ENCODE measurements around the gene MIDN. TPM values are rescaled to one million over a fixed set of nuclear protein-coding genes. Genes with fewer than 3 reads are reported as not detected.

The MIDN gene
- total and polyA plus RNA-seq, 5 donors: 45.6 to 123 (median 60.1) TPM

DNA sequence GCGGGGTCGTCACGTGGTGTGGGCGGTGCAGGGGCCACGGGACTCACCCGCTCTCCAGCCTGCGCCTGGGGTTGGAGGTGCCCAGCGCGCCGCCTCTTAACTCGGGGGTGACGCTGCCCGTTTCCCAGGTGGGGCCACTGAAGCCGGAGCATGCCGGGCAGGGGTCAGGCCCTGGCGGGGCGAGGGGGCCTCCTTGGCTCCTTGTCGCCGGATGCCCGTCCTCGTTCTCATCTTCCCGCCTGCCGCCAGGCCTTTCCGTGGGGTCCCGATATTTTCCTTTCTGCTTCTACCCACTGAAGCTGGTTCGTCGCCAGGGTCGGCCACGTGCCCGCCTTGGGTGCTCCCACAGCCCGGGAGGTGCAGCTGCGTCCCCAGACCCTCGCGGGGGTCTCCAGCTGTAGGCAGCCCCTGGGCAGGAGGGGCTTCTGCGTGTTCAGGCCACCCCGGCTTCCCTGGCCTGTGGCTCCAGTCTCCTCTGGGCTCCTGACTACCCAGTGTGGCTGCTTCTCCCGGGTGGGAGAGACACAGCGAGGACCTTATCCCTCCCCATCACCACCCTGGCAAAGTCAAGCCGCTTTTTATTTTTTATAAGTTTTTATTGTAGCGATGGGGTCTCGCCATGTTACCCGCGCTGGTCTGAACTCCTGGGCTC is 27.7 kb downstream of the MIDN start:
- H3K4me3 ChIP-seq (ENCODE audit: low read length): peak overlapping the region; percentile 70
- intact Hi-C loops (cut with DNase I): no loop called here
- ATAC-seq: peak; percentile 1 to 75
- H3K27ac ChIP-seq (ENCODE audit: low read length): peak overlapping the region; percentile 46
- H3K9me3 ChIP-seq (ENCODE audit: control insufficient read depth, low read length): no peaks in the 10 kb centered on the region
- WGBS: 8% methylated on average over 43 of the region's 43 CpGs
- peaks cover 8% of the 10 kb centered on the region for H3K4me1 ChIP-seq (ENCODE audit: control insufficient read depth, insufficient read depth, low read length)
- peak in 1 of 3 donors; percentile 82 for DNase-seq
- H3K27me3 ChIP-seq (ENCODE audit: control insufficient read depth, insufficient read depth): no peaks in the 10 kb centered on the region

DNA sequence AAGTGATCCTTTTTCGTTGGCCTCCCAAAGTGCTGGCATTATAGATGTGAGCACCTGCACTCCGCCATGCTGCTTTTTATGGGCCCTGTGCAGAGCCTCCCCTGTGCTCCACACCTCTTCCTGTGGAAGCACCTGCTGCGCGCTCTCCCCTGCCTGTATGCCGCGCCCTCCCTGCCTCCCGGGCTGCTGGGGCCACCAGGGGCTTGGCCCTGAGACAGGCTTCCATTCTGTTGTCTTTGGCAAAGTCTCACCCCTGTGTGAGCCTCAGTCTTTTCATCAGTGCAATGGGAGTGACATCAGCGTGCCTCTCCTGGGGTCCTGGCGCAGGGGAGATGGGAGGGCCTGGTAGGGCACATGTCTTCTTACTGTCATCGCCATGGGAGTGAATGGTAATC is 28.2 kb downstream of the MIDN start:
- Histone ChIP-seq H3K4me1 (ENCODE audit: control insufficient read depth, insufficient read depth, low read length) (peaks cover 7% of the 10 kb centered on the region), H3K9me3 (ENCODE audit: control insufficient read depth, low read length) (no peaks in the 10 kb centered on the region), H3K27me3 (ENCODE audit: control insufficient read depth, insufficient read depth) (no peaks in the 10 kb centered on the region), H3K4me3 (ENCODE audit: low read length) (no peak overlapping the region), H3K27ac (ENCODE audit: low read length) (no peak overlapping the region)
- intact Hi-C loops (cut with DNase I): no loop called here
- no peak for ATAC-seq
- 72% methylated on average over 10 of the region's 10 CpGs for WGBS
- no peak for DNase-seq

GRCh38 chr19:1277061-1277460 is 28.7 kb downstream of the MIDN start:
- H3K9me3 ChIP-seq (ENCODE audit: control insufficient read depth, low read length): no peaks in the 10 kb centered on the region
- H3K4me1 ChIP-seq (ENCODE audit: control insufficient read depth, insufficient read depth, low read length): peaks cover 7% of the 10 kb centered on the region
- H3K27ac ChIP-seq (ENCODE audit: low read length): no peak overlapping the region
- DNase-seq (no peak), ATAC-seq (no peak)
- H3K27me3 ChIP-seq (ENCODE audit: control insufficient read depth, insufficient read depth): no peaks in the 10 kb centered on the region
- H3K4me3 ChIP-seq (ENCODE audit: low read length): no peak overlapping the region
- 93% methylated on average over 15 of the region's 15 CpGs for WGBS
- intact Hi-C loops (cut with DNase I): no loop called here

DNA sequence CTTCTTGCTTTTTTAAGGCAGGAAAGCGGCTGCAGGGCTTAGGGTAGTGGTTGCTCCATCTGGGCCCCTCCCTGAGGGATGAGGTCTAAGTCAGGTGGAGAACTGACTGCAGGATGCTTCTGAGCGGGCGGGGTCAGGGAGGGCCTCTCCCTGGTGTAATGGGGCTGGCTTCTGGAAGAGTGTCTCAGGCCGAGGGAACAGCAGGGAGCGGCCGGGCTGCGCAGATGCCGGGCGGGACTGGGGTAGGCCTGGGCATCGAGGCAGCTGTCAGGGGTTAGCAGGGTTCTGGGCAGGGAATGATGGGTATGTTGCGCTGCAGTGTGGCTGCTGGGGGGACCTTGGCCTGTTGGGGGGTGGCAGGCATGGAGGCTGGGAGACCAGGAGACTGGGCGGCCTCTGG is 29.7 kb downstream of the MIDN start:
- Histone ChIP-seq H3K9me3 (ENCODE audit: control insufficient read depth, low read length) (no peaks in the 10 kb centered on the region), H3K4me1 (ENCODE audit: control insufficient read depth, insufficient read depth, low read length) (peaks cover 5% of the 10 kb centered on the region), H3K4me3 (ENCODE audit: low read length) (no peak overlapping the region), H3K27ac (ENCODE audit: low read length) (no peak overlapping the region), H3K27me3 (ENCODE audit: control insufficient read depth, insufficient read depth) (no peaks in the 10 kb centered on the region)
- DNase-seq (no peak), ATAC-seq (no peak)
- intact Hi-C loops (cut with DNase I): no loop called here
- 83% methylated on average over 12 of the region's 12 CpGs for WGBS

DNA sequence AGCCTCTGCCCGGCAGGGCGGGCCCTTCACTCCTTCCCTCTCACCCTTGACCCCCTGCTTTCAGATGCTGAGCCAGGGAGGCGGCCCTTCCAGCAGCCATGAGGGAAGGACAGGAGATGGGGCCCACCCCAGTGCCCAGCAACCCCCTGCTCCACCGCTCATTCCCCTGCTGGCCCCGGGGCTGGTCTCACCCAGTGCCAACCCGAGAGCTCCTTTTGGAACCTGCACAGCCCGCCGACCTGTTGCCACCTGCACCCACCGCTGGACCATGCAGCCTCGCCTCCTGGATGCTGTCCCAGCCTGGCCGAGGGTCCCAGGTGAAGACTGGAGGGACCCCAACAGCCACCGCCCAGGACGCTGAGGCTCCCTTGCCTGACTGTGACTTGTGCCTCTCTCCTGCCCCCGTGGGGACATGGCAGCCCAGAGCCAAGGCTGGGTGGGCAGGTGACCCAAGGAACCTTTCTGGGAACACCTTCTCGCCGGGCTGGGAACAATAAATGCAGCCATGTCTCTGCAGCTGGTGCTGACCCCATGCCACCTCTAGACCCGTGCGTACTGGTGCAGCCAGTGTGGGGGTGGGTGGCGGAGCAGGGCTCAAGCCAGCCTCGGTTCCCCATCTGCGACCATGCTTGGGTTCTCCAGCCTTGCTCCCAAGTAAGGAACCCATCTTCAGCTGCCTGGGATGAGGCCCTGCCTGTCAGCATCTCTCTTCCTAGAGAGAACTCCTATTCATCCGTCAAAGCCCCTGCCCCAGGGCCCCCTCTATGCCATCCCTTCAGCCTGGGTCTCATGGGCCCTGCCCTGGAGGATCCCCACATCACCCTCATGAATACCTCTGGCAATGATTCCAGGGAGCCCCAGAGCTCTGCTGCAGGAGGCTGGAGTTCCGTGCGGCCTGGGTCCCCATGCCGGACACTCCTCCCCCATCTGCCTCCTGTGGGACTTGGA is 30.6 kb downstream of the MIDN start:
- H3K4me3 ChIP-seq (ENCODE audit: low read length): no peak overlapping the region
- intact Hi-C loops (cut with DNase I): no loop called here
- 89% methylated on average over 25 of the region's 25 CpGs for WGBS

DNA sequence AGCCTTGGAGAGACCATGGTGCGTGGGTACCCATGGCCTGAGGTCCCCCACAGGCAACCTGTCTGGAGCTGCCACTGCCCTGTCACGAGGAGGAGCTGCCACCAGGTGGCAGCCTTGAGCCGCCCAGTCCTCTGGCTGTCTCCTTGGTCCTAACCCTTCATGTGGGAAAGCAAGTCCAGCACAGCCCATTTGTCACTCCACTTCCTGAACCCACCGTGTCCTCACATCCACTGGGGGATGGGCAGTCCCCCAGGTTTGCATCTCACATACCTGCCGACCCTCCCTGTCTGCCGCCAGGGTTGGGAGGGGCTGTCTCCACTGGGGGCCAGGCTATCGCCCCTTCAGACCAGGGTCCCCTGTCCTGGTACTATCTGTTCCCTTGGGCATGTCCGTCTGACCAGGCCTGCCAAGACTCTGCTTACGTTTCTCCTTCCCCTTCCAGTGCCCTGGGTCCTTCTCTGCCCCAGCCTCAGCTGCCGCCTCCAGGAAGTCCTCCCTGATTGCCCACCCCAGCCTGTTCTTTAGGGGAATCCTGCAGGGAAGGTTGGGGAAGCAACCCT is 31.5 kb downstream of the MIDN start:
- Histone ChIP-seq H3K9me3 (ENCODE audit: control insufficient read depth, low read length) (no peaks in the 10 kb centered on the region), H3K27me3 (ENCODE audit: control insufficient read depth, insufficient read depth) (no peaks in the 10 kb centered on the region), H3K4me1 (ENCODE audit: control insufficient read depth, insufficient read depth, low read length) (peaks cover 1% of the 10 kb centered on the region), H3K27ac (ENCODE audit: low read length) (no peak overlapping the region), H3K4me3 (ENCODE audit: low read length) (no peak overlapping the region)
- WGBS: 31% methylated on average over 10 of the region's 10 CpGs
- DNase-seq (peak; percentile 80 to 94 (median 94)), ATAC-seq (peak; percentile 17 to 24)
- intact Hi-C loops (cut with DNase I): loop anchor here in 3 of 4 donors (5.0 to 10.0 kb wide), 3 partner anchors 75 to 102 kb away; partner anchors contain the start of gene NDUFS7 (in 1 of the 3)

More for the DNA sequence above, 30.6 kb downstream of the MIDN start:
- ATAC-seq (no peak), DNase-seq (no peak)
- Histone ChIP-seq H3K27ac (ENCODE audit: low read length) (no peak overlapping the region), H3K27me3 (ENCODE audit: control insufficient read depth, insufficient read depth) (no peaks in the 10 kb centered on the region), H3K9me3 (ENCODE audit: control insufficient read depth, low read length) (no peaks in the 10 kb centered on the region), H3K4me1 (ENCODE audit: control insufficient read depth, insufficient read depth, low read length) (peaks cover 4% of the 10 kb centered on the region)

DNA sequence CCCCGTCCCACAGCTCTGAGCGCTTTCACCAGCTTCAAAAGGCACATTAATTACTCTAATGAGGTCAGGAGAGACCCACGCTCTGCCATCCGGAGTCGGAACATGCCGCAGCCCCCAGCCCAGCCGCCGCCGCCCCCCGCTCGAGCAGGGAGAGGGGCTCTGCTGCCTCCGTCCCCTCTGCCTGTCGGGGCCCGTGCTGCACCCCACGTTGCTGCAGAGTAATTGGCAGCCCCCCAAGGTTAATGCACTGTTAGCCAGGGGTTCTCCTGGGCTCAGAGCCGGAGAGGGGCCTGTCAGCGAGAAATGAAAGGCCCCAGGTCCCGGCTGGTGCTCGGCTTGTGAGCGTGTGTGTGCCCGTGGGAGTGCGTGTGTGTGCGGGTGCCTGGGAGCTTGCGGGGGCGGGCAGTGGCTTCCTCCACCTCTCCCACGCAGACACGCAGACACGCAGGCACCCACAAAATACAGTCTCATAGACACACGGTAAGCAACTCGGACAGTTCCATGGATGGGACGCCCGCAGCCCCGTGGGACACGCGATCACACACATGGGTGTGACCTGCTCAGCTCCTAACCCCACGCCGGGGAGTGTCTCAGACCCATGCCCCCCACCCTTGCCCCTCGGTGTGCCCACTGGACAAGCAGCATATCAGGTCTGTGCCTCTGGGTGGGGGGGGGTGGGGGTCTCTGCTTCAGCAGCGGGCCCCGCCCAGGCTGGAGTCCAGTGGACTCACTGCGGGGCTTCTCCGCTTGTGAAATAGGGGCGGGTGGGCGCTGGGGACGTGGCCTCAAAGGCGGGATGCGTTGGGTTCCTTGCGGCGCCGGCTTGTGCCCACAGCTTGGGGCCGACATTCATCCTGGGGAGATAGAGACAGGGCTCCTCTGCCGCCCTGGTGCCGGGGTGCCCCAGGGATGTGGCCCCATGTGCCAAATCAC is 32.5 kb downstream of the MIDN start:
- WGBS: 84% methylated on average over 53 of the region's 53 CpGs
- ATAC-seq: no peak
- Histone ChIP-seq H3K9me3 (ENCODE audit: control insufficient read depth, low read length) (no peaks in the 10 kb centered on the region), H3K4me3 (ENCODE audit: low read length) (no peak overlapping the region), H3K27ac (ENCODE audit: low read length) (no peak overlapping the region), H3K27me3 (ENCODE audit: control insufficient read depth, insufficient read depth) (no peaks in the 10 kb centered on the region), H3K4me1 (ENCODE audit: control insufficient read depth, insufficient read depth, low read length) (no peaks in the 10 kb centered on the region)
- no peak for DNase-seq
- intact Hi-C loops (cut with DNase I): loop anchor here in 3 of 4 donors (5.0 to 10.0 kb wide), 3 partner anchors 74 to 101 kb away; partner anchors contain the start of gene NDUFS7 (in 1 of the 3)

- Histone ChIP-seq H3K27me3 (ENCODE audit: control insufficient read depth, insufficient read depth) (no peaks in the 10 kb centered on the region), H3K4me3 (ENCODE audit: low read length) (no peak overlapping the region), H3K9me3 (ENCODE audit: control insufficient read depth, low read length) (no peaks in the 10 kb centered on the region), H3K27ac (ENCODE audit: low read length) (no peak overlapping the region), H3K4me1 (ENCODE audit: control insufficient read depth, insufficient read depth, low read length) (no peaks in the 10 kb centered on the region)
- whole genome bisulfite sequencing: 68% methylated on average over 15 of the region's 15 CpGs
- intact Hi-C loops (cut with DNase I): loop anchor here in 3 of 4 donors (5.0 to 10.0 kb wide), 3 partner anchors 73 to 101 kb away; partner anchors contain the start of gene NDUFS7 (in 1 of the 3)
- no peak for DNase-seq
- no peak for ATAC-seq
Measured at GRCh38 chr19:1281569-1282287, 33.3 kb downstream of the MIDN start.

GRCh38 chr19:1282588-1283206 is 34.3 kb downstream of the MIDN start:
- DNase-seq: no peak
- Histone ChIP-seq H3K27ac (ENCODE audit: low read length) (no peak overlapping the region), H3K4me3 (ENCODE audit: low read length) (no peak overlapping the region), H3K4me1 (ENCODE audit: control insufficient read depth, insufficient read depth, low read length) (no peaks in the 10 kb centered on the region), H3K9me3 (ENCODE audit: control insufficient read depth, low read length) (no peaks in the 10 kb centered on the region), H3K27me3 (ENCODE audit: control insufficient read depth, insufficient read depth) (no peaks in the 10 kb centered on the region)
- no peak for ATAC-seq
- 74% methylated on average over 18 of the region's 18 CpGs for WGBS
- intact Hi-C loops (cut with DNase I): loop anchor here in 3 of 4 donors (5.0 to 10.0 kb wide), 3 partner anchors 72 to 100 kb away; partner anchors contain the start of gene NDUFS7 (in 1 of the 3)
